HG03571 (cell line): ENCODE measurements around the gene OMP.

Experiments
- ATAC-seq: cut with Tn5 transposase; IDR thresholded peaks from one replicate; pipeline ENCODE4 v1.9.1; 2021; ENCODE audit not compliant: unreplicated experiment

Gene OMP

GRCh38 chr11:77121876-77122575 is 19.4 kb downstream of the OMP start:
- no peak for ATAC-seq

- ATAC-seq, result no peak
These were observed 20.1 kb downstream of the OMP start for GRCh38 chr11:77122576-77123212.

- no peak for ATAC-seq
These were observed 21.0 kb downstream of the OMP start for GRCh38 chr11:77123591-77123990.

- ATAC-seq, result no peak
These were observed 21.4 kb downstream of the OMP start for GRCh38 chr11:77124041-77124440.

GRCh38 chr11:77124488-77124887 is 21.8 kb downstream of the OMP start:
- no peak for ATAC-seq

- no peak for ATAC-seq
These were observed 22.6 kb downstream of the OMP start for GRCh38 chr11:77125191-77125590.

- no peak for ATAC-seq
These were observed 23.1 kb downstream of the OMP start for GRCh38 chr11:77125695-77126094.

GRCh38 chr11:77126156-77126775 is 23.6 kb downstream of the OMP start:
- no peak for ATAC-seq

GRCh38 chr11:77126861-77127234 is 24.2 kb downstream of the OMP start:
- no peak for ATAC-seq

- no peak for ATAC-seq
These were observed 24.7 kb downstream of the OMP start for GRCh38 chr11:77127235-77127911.

- ATAC-seq, result no peak
These were observed 25.5 kb downstream of the OMP start, which contains the start of gene MYO7A for GRCh38 chr11:77127920-77128691. Gene MYO7A (plus strand): TSS chr11:77128246. CDS start chr11:77130635, 2,389 bp downstream.

GRCh38 chr11:77129069-77129841 is 26.6 kb downstream of the OMP start:
- no peak for ATAC-seq

GRCh38 chr11:77129842-77130756 is 27.5 kb downstream of the OMP start:
- ATAC-seq, result no peak

GRCh38 chr11:77130763-77131513 is 28.3 kb downstream of the OMP start:
- no peak for ATAC-seq

GRCh38 chr11:77131560-77131959 is 28.9 kb downstream of the OMP start:
- ATAC-seq, result no peak

- no peak for ATAC-seq
These were observed 32.4 kb downstream of the OMP start for GRCh38 chr11:77135069-77135468.

GRCh38 chr11:77136074-77136473 is 33.4 kb downstream of the OMP start:
- ATAC-seq, result no peak

- no peak for ATAC-seq
These were observed 34.3 kb downstream of the OMP start for GRCh38 chr11:77136784-77137420.
